HG03135 (cell line): Measurements from ENCODE around the gene CERS1.

Experiments
- ATAC-seq: cut with Tn5 transposase; IDR thresholded peaks from one replicate; pipeline ENCODE4 v1.9.1; 2021; ENCODE audit warnings: mild to moderate bottlenecking, moderate library complexity; ENCODE audit not compliant: unreplicated experiment

Gene CERS1

GRCh38 chr19:18876865-18877264 lies 19.1 kb downstream of the CERS1 start:
- no peak for ATAC-seq

GRCh38 chr19:18875726-18876125 lies 20.2 kb downstream of the CERS1 start:
- no peak for ATAC-seq

- ATAC-seq = no peak
Observed at GRCh38 chr19:18871543-18871942, 24.4 kb downstream of the CERS1 start.

- ATAC-seq = no peak
Observed at GRCh38 chr19:18870531-18871172, 25.3 kb downstream of the CERS1 start.

GRCh38 chr19:18869781-18870530 lies 26.0 kb downstream of the CERS1 start:
- no peak for ATAC-seq

GRCh38 chr19:18869023-18869618 lies 26.8 kb downstream of the CERS1 start:
- ATAC-seq = no peak

- ATAC-seq = no peak
Observed at GRCh38 chr19:18868380-18869022, 27.5 kb downstream of the CERS1 start.

- ATAC-seq = no peak
Observed at GRCh38 chr19:18867751-18868150, 28.2 kb downstream of the CERS1 start.

- ATAC-seq = no peak
Observed at GRCh38 chr19:18867199-18867598, 28.8 kb downstream of the CERS1 start.

GRCh38 chr19:18866800-18867123 lies 29.2 kb downstream of the CERS1 start:
- ATAC-seq = no peak

GRCh38 chr19:18865973-18866799 lies 29.8 kb downstream of the CERS1 start:
- no peak for ATAC-seq

GRCh38 chr19:18865106-18865972 lies 30.6 kb downstream of the CERS1 start:
- no peak for ATAC-seq

- no peak for ATAC-seq
Observed at GRCh38 chr19:18863843-18864362, 32.1 kb downstream of the CERS1 start.

GRCh38 chr19:18862976-18863842 lies 32.7 kb downstream of the CERS1 start:
- ATAC-seq = no peak

- no peak for ATAC-seq
Observed at GRCh38 chr19:18861917-18862316, 34.0 kb downstream of the CERS1 start.

GRCh38 chr19:18861235-18861634 lies 34.7 kb downstream of the CERS1 start:
- no peak for ATAC-seq

- no peak for ATAC-seq
Observed at GRCh38 chr19:18860725-18861124, 35.2 kb downstream of the CERS1 start.

GRCh38 chr19:18860302-18860700 lies 35.7 kb downstream of the CERS1 start:
- ATAC-seq = no peak
